IMR-90 (cell line): ENCODE data around the gene KCNJ6. TPM values are rescaled to one million over a fixed set of nuclear protein-coding genes. Genes with fewer than 3 reads are reported as not detected.
A peak's percentile ranks its signal among the peaks of the same experiment; 100 is the strongest.

Experiments used
- ATAC-seq: fragments of 200-7000 bp; cut with Tn5 transposase; 2 replicates; pipeline ENCODE4 v1.9.1; 2020; ENCODE audit warnings: low read depth, mild to moderate bottlenecking, moderate library complexity
- BruUV-seq: library from RNA; stranded (reverse); fragments of 400-500 nt; replicated peaks from 2 replicates; lab custom pipeline; 2021; lab: Mats Ljungman, UMichigan
- CTCF ChIA-PET: fragments of 300-600 bp; formaldehyde crosslinking; extraction: SDS; loops from one replicate; lab custom pipeline; 2021; ENCODE audit warnings: antibody characterized with exemption; lab: Yijun Ruan, JAX
- POLR2A ChIA-PET: fragments of 300-600 bp; sonication (Branson Sonifier 250); formaldehyde crosslinking; loops from one replicate; lab custom pipeline; 2022; ENCODE audit warnings: antibody characterized with exemption; ENCODE audit not compliant: unreplicated experiment; lab: Charles Lee
- DNase-seq: peaks from one replicate; pipeline ENCODE4 v3.0.0; 2013
- H2AFZ ChIP-seq: replicated peaks from 2 replicates; pipeline ENCODE3; 2013; ENCODE audit warnings: low read length, mild to moderate bottlenecking; ENCODE audit not compliant: poor library complexity
- H2AK5ac ChIP-seq: 2 replicates; pipeline ENCODE4 v1.6.1; 2013; ENCODE audit warnings: low read depth, low read length, inconsistent platforms
- H2AK9ac ChIP-seq: replicated peaks from 2 replicates; pipeline ENCODE3; 2013; ENCODE audit warnings: mild to moderate bottlenecking, low read depth, low read length, moderate library complexity; ENCODE audit not compliant: poor library complexity
- H2BK120ac ChIP-seq: 2 replicates; pipeline ENCODE4 v1.6.1; 2013; ENCODE audit warnings: low read depth, low read length, inconsistent platforms
- H2BK15ac ChIP-seq: 3 replicates; pipeline ENCODE4 v1.6.1; 2013; ENCODE audit warnings: low read depth, low read length, inconsistent platforms
- H2BK20ac ChIP-seq: 2 replicates; pipeline ENCODE4 v1.6.1; 2013; ENCODE audit warnings: low read depth, mild to moderate bottlenecking, inconsistent platforms, low read length, moderate library complexity
- H2BK5ac ChIP-seq: 2 replicates; pipeline ENCODE4 v1.6.1; 2013; ENCODE audit warnings: mild to moderate bottlenecking, low read depth, low read length, inconsistent platforms; ENCODE audit not compliant: poor library complexity, severe bottlenecking
- H3K14ac ChIP-seq: replicated peaks from 2 replicates; pipeline ENCODE4 v1.6.1; 2013; ENCODE audit warnings: low read depth, low read length, inconsistent platforms
- H3K18ac ChIP-seq: 2 replicates; pipeline ENCODE4 v1.6.1; 2013; ENCODE audit warnings: low read depth, low read length, control low read depth
- H3K23ac ChIP-seq: 2 replicates; pipeline ENCODE4 v1.6.1; 2013; ENCODE audit warnings: low read depth, low read length, inconsistent platforms
- H3K27ac ChIP-seq: 2 replicates; pipeline ENCODE4 v1.5.1; 2013; ENCODE audit warnings: mild to moderate bottlenecking, control low read depth, low read length; ENCODE audit not compliant: insufficient read depth
- H3K27me3 ChIP-seq: 2 replicates; pipeline ENCODE4 v1.6.1; 2013; ENCODE audit warnings: low read length; ENCODE audit not compliant: control insufficient read depth, insufficient read depth
- H3K36me3 ChIP-seq: 2 replicates; pipeline ENCODE4 v1.6.1; 2013; ENCODE audit warnings: low read length, mixed read lengths; ENCODE audit not compliant: control insufficient read depth, insufficient read depth
- H3K4ac ChIP-seq: 2 replicates; pipeline ENCODE4 v1.6.1; 2013; ENCODE audit warnings: low read depth, low read length, inconsistent platforms
- H3K4me1 ChIP-seq: 2 replicates; pipeline ENCODE4 v1.6.1; 2013; ENCODE audit warnings: low read length, mixed read lengths; ENCODE audit not compliant: control insufficient read depth, insufficient read depth
- H3K4me2 ChIP-seq: 2 replicates; pipeline ENCODE4 v1.6.1; 2013; ENCODE audit warnings: low read depth, mild to moderate bottlenecking, control low read depth, low read length, moderate library complexity
- H3K4me3 ChIP-seq: 2 replicates; pipeline ENCODE4 v1.5.1; 2013; ENCODE audit warnings: low read depth, mild to moderate bottlenecking, control low read depth, low read length, moderate library complexity; ENCODE audit not compliant: insufficient read depth
- H3K56ac ChIP-seq: 2 replicates; pipeline ENCODE4 v1.6.1; 2013; ENCODE audit warnings: low read length, inconsistent platforms; ENCODE audit not compliant: insufficient read depth; ENCODE audit errors: extremely low read depth
- H3K79me1 ChIP-seq, 2 experiments: 2 replicates each; pipeline ENCODE4 v1.6.1; 2013; ENCODE audit warnings: low read length in 2 of 2, inconsistent platforms in 1 of 2, low read depth in 1 of 2
- H3K9ac ChIP-seq: 2 replicates; pipeline ENCODE4 v1.6.1; 2013; ENCODE audit warnings: low read depth, low read length, control low read depth
- H3K9me1 ChIP-seq: 2 replicates; pipeline ENCODE4 v1.6.1; 2013; ENCODE audit warnings: low read length, inconsistent platforms; ENCODE audit not compliant: insufficient read depth
- H3K9me3 ChIP-seq: 2 replicates; pipeline ENCODE4 v1.6.1; 2013; ENCODE audit warnings: low read length; ENCODE audit not compliant: control insufficient read depth, insufficient read depth
- H4K20me1 ChIP-seq: 2 replicates; pipeline ENCODE4 v1.6.1; 2013; ENCODE audit warnings: low read length, inconsistent platforms; ENCODE audit not compliant: insufficient read depth
- H4K5ac ChIP-seq: 2 replicates; pipeline ENCODE4 v1.6.1; 2013; ENCODE audit warnings: mild to moderate bottlenecking, low read depth, low read length, control low read depth
- H4K8ac ChIP-seq, 2 experiments: 2 replicates each; pipeline ENCODE4 v1.6.1; 2013; ENCODE audit warnings: low read depth in 2 of 2, low read length in 2 of 2, control low read depth in 1 of 2, inconsistent platforms in 1 of 2
- H4K91ac ChIP-seq: 2 replicates; pipeline ENCODE4 v1.6.1; 2013; ENCODE audit warnings: low read depth, low read length, inconsistent platforms; ENCODE audit not compliant: insufficient read depth
- CEBPB ChIP-seq: IDR thresholded peaks from 2 replicates; pipeline ENCODE4 v1.6.1; 2012; ENCODE audit warnings: low read depth, low read length, improper control_type of control experiment
- RCOR1 ChIP-seq: IDR thresholded peaks from 2 replicates; pipeline ENCODE4 v1.6.1; 2012; ENCODE audit warnings: mild to moderate bottlenecking, low read length, improper control_type of control experiment; ENCODE audit not compliant: insufficient replicate concordance
- WGBS, 2 experiments: methylation state at CpG; one replicate each; pipeline versions ENCODE4 v1.1.5 to v1.1.7; 2013; ENCODE audit warnings: missing lambda C conversion rate in 2 of 2; ENCODE audit not compliant: insufficient read length in 1 of 2; ENCODE audit errors: extremely low coverage in 2 of 2; 5-methylcytosine and 5-hydroxymethylcytosine counted together
- dilution Hi-C: fragments of 300-500 bp; cut with HindIII; formaldehyde crosslinking; loops from one replicate; pipeline ENCODE4 v1.14.3; 2018; ENCODE audit warnings: low sequenced_read_pairs; ENCODE audit not compliant: unreplicated experiment
- in situ Hi-C: fragments of 300-500 bp; cut with MboI; formaldehyde crosslinking; loops from 3 replicates; pipeline ENCODE4 v1.14.3; 2019; ENCODE audit warnings: low sequenced_read_pairs, inconsistent platforms, mixed read lengths
- intact Hi-C: fragments of 100-400 bp; cut with micrococcal nuclease; formaldehyde crosslinking; loops from 2 replicates; pipeline ENCODE4 v1.10.0; 2022
- polyA plus RNA-seq, 3 experiments: library from polyadenylated mRNA; depleted of rRNA; stranded (reverse); fragments of >200 nt; gene quantifications; 2 replicates each; pipeline ENCODE4 v1.2.3, GENCODE V29; 2012; ENCODE audit warnings: low replicate concordance in 1 of 3
- total RNA-seq: library from RNA; depleted of rRNA; stranded (reverse); fragments of >200 nt; gene quantifications from 2 replicates; pipeline ENCODE4 v1.2.3, GENCODE V29; 2012

KCNJ6 gene
- total and polyA plus RNA-seq, 2 of the 4 experiments (the other 2 are of a cell fraction): under 0.01 to 0.02 TPM

DNA sequence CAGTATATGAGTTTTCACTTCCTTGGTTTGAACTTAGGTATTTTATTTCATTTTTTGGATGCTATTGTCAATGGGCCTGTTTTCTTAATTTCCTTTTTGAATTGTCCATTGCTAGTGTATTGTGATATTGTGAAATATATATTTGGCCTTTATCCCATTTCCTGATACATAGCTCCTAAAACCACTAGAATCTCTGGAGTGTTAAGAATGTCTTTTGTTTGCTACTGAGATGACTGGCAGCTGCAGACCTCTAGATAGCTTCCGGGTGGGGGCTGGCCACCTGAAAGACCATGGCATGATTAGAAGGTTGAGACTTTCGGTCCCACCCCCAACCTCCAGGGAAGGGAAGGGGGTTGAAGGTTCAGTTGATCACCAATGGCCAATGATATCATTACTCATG lies 245.4 kb downstream of the KCNJ6 start:
- dilution Hi-C loops (no loop called here), in situ Hi-C loops (no loop called here), intact Hi-C loops (no loop called here)
- H3K4ac ChIP-seq: no peak overlapping the region
- no peak overlapping the region for H3K4me2 ChIP-seq
- ATAC-seq (peak; percentile 29; the same call in 1 of the 2 replicates), DNase-seq (peak; percentile 8)
- no peak overlapping the region for H2AK9ac ChIP-seq
- H3K9me1 ChIP-seq: no peaks in the 10 kb centered on the region
- no peak overlapping the region for H2AFZ ChIP-seq
- no peak overlapping the region for H3K27ac ChIP-seq
- TF ChIP-seq RCOR1 (no peak), CEBPB (peak; percentile 56)
- no peak overlapping the region for H2BK120ac ChIP-seq
- no peaks in the 10 kb centered on the region for H3K9me3 ChIP-seq
- no peak overlapping the region for H3K9ac ChIP-seq
- peaks cover 2% of the 10 kb centered on the region; the same call in 1 of the 2 replicates for H3K4me1 ChIP-seq
- no peaks in the 10 kb centered on the region for H3K36me3 ChIP-seq
- no peak overlapping the region for H3K23ac ChIP-seq
- no peaks in the 10 kb centered on the region; the same call in 1 of the 2 replicates for H4K20me1 ChIP-seq
- no peak overlapping the region for H4K5ac ChIP-seq
- H3K79me1 ChIP-seq: no peaks in the 10 kb centered on the region
- no peak overlapping the region for H3K18ac ChIP-seq
- no peak overlapping the region for H2AK5ac ChIP-seq
- no peak overlapping the region for H2BK20ac ChIP-seq
- ChIA-PET POLR2A (no interaction called here), CTCF (no interaction called here)
- WGBS, 2 experiments: no CpG with 5 or more reads among the region's 2 CpGs
- H3K14ac ChIP-seq: no peak overlapping the region
- no peak overlapping the region for H4K8ac ChIP-seq
- H3K27me3 ChIP-seq: peaks cover 28% of the 10 kb centered on the region
- H2BK15ac ChIP-seq: no peak overlapping the region
- H3K4me3 ChIP-seq: no peak overlapping the region
- no TSS peak for BruUV-seq
- H2BK5ac ChIP-seq: no peak overlapping the region
- H3K56ac ChIP-seq: no peak overlapping the region
- H4K91ac ChIP-seq: no peak overlapping the region
